Stimulated activated CD8-positive, alpha-beta memory T cell treated with anti-CD3 and anti-CD28 coated beads, Interleukin-15, amount 100 ng/mL, for 1 hour (primary cell): ENCODE results near the gene ANXA4.
A peak's percentile ranks its signal among the peaks of the same experiment; 100 is the strongest.
"Not testable (repeated sequence)": the region's sequence is repeated elsewhere in the genome, so short reads cannot be mapped to it uniquely, and the experiment has no call there.

Experiments
- DNase-seq: peaks from one replicate; pipeline ENCODE4 v3.0.0-alpha.2; 2020; ENCODE audit warnings: low read depth

The ANXA4 gene

GRCh38 chr2:69721022-69721421 is 20.9 kb upstream of the ANXA4 start:
- no peak for DNase-seq

DNA sequence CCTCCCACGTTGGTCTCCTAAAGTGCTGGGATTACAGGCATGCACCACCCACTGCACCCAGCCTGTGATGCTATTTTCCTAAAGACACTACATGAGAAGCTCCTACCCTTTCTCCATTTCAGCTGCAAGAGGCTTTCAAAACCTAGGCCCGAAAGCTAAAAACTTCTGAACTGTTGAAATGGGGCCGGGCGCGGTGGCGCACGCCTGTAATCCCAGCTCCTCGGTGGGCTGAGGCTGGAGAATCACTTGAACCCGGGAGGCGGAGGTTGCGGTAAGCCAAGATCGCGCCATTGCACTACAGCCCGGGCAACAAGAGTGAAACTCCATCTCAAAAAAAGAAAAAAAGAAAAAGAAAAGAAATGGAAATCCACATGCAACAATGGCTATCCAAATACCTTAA is 18.1 kb upstream of the ANXA4 start:
- no peak for DNase-seq

DNA sequence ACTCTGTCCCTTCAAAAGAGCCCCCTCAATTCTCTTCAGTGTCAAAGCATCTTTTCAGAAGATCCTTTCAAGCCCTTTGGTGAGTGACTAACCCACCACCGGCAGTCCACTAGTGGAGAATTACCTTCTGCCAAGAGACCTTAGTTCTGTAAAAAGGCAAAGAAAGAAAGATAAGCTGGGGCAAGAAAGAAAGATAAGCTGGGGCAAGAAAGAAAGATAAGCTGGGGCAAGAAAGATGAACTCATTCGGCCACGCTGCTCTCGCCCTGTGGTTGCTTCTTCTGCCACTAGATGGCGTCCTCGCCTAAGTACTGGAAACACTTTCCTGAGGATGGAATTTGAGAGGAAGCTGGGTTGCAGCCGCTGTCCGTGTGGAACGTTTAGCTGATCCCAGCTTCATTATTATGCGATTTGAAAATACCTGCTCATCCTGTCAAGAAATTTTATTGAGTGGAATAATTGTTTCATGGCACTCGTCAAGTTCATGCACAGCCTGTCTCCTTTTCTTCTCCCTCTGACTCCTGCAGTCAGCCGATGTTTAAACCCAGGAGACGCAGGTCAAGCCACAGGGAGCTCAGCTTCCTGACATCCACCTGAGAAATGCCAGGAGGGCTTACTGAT is 17.3 kb upstream of the ANXA4 start:
- peak; percentile 85 for DNase-seq

- DNase-seq = no peak
Observed at GRCh38 chr2:69725706-69726360, 16.1 kb upstream of the ANXA4 start.

DNA sequence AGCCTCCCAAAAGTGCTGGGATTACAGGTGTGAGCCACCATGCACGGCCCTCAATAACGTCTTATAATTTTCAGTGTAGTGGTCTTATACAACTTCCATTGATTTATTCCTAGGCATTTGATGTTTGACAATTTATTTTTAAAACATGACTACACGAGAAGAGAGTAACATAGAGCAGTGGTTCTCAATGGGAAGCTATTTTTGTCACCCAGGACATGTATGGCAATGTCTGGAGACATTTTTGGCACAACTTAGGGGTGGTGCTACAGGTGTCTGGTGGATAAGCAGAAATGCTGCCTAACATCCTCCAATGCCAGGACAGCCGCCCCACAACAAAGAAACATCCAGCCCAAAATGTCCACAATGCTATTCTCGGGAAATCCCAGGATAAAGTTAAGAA is 12.7 kb upstream of the ANXA4 start:
- no peak for DNase-seq

GRCh38 chr2:69729781-69730180 is 12.2 kb upstream of the ANXA4 start:
- DNase-seq = no peak

DNA sequence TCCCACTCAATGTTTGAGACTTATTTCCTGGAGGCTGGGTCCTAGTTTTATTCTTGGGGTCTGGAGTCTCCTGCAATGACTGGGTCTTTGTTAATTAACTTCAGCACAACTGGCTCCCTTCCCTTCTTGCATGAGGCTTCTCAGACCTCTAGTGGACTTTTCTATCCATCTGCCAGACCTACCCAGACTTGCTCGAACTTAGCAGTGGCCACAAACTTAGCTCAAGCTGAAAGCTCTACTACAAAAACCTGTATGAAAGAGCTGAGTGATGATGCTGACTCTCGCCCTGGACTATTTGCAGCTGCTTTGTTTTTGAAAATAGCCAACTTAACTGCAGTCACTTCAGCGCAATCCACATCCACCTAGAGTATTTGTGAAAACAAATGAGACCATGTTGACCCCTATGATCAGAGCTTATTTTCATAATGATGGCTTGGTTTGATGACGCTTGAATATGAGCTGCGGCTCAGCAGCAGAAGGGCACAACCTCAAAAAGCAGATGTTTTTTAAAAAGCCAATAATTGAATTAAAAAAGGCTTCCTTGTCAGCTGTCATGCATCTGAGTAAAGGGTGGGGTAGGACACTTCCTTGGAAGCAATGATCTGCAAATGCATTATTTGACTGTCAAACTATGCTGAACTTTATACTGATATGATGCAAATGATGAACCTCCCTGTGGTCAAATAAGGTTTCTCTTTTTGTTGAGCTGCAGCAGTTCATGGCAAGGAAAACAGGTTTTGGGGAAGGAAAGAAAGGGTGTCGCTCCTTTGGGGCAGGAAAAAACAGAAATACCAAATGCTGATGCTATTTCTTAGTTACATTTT is 10.6 kb upstream of the ANXA4 start:
- DNase-seq = no peak

DNA sequence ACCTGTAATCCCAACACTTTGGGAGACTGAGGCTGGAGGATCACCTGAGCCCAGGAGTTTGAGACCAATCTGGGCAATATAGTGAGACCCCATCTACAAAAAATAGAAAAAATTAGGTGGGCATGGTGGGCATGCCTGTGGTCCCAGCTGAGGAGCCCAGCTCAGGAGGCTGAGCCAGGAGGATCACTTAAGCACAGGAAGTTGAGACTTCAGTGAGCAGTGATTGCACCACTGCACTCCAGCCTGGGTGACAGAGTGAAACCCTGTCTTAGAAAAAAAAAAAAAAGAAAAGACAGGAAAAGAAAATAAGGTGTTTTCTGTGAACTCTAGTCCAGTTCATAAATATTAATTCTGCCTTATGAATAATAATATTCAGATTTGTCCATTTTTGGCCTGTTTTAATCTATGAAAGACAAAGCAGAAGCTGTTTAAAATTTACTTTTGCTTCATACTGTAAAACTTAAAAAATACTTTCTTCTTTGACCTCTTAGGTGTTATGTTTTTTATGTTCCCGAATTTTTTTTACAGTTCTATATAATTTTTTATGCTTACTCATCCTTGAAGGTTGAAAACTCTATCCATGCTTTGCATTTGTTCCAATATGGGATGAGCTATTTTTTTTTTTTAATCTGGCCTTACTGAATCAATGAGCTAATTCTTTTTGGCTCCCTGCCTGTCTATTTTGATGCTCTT is 8.4 kb upstream of the ANXA4 start:
- DNase-seq = no peak

- no peak for DNase-seq
Observed at GRCh38 chr2:69734035-69734611, 7.8 kb upstream of the ANXA4 start.

GRCh38 chr2:69734854-69735544 is 6.9 kb upstream of the ANXA4 start:
- no peak for DNase-seq

- no peak for DNase-seq
Observed at GRCh38 chr2:69735686-69736085, 6.2 kb upstream of the ANXA4 start.

GRCh38 chr2:69738149-69738548 is 3.8 kb upstream of the ANXA4 start:
- DNase-seq = not testable (repeated sequence)

DNA sequence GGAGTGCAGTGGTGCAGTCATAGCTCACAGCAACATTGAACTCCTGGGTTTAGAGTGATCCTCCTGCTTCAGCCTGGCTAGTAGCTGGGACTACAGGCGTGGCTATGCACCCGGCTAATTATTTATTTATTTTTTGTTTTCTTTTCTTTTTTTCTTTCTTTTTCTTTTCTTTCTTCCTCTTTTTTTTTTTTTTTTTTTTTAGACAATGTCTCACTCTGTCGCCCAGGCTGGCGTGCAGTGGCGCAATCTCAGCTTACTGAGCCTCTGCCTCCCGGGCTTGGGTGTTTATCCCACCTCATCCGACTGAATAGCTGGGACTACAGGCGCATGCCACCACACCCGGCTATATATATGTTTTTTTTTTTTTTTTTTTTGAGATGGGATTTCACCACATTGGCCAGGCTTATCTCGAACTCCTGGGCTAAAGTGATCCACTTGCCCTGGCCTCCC is 1.4 kb upstream of the ANXA4 start:
- DNase-seq = no peak

- no peak for DNase-seq
Observed at GRCh38 chr2:69741229-69741574, 732 bp upstream of the ANXA4 start.

- no peak for DNase-seq
Observed at GRCh38 chr2:69742322-69742952, 503 bp downstream of the ANXA4 start.

GRCh38 chr2:69743847-69744264 is 1.9 kb downstream of the ANXA4 start:
- DNase-seq = no peak

GRCh38 chr2:69744456-69744855 is 2.5 kb downstream of the ANXA4 start:
- no peak for DNase-seq

GRCh38 chr2:69745035-69745434 is 3.1 kb downstream of the ANXA4 start:
- DNase-seq = no peak

DNA sequence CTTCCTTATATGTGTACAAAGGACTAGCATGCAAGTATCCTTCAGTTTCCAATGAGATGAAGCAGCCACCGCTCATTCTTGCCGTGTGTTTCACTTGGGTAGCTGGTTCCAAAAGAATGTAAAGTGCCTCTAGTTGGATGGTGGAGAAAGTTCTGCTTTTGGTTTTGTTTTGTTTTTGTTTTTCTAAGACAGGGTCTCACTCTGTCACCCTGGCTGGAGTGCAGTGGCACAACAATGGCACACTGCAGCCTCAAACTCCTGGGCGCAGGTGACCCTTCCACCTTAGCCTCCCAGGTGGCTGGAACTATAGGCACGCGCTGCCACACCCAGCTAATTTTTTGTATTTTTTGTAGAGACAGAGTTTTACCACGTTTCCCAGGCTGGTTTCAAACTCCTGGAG is 8.3 kb downstream of the ANXA4 start:
- DNase-seq = no peak

GRCh38 chr2:69753659-69754363 is 11.9 kb downstream of the ANXA4 start:
- DNase-seq = no peak

DNA sequence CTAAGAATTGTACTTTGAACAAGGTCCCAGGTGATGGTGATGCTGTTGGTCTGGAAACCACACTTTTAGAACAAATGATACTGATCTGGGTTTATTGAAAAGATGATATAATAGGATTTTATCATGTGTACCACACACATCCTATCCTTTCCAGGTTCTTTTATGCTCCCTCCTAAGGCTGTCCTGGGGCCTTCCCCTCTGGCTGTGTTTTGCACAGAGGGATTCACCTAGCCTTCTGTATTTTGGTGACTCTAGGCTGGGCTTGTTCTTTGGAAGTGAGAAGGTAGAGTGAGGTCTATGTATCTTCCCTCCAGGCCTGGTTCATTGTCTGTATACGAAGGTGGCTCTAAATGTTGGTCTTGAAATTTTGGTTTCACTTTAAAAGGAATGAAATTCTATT is 12.7 kb downstream of the ANXA4 start:
- DNase-seq = no peak
